ENCODE measurements around the gene HSF4. TPM values are rescaled to one million over a fixed set of nuclear protein-coding genes. Genes with fewer than 3 reads are reported as not detected.

Gene HSF4
- total RNA-seq, 4 donors from 2014 or later: 29.5 to 136 (median 76.6) TPM

GRCh38 chr16:67204076-67204475 lies 39.5 kb downstream of the HSF4 start:
- intact Hi-C loops (cut with DNase I; ENCODE audit: low total_unique reads) (no loop called here), in situ Hi-C loops (cut with MboI; ENCODE audit: low pct_ligation_motif_present in 1 of 4, low pct_unique_long_range_greater_than_20kb in 1 of 4, low sequenced_read_pairs in 3 of 4) (no loop called here)
- TF ChIP-seq POLR2AphosphoS5 (IDR thresholded peaks at IDR 0.05): no peak
- TF ChIP-seq POLR2A (IDR thresholded peaks at IDR 0.05): no peak
- TF ChIP-seq EP300 (IDR thresholded peaks at IDR 0.05; ENCODE audit: low read depth): no peak
- no peak for TF ChIP-seq CTCF (IDR thresholded peaks at IDR 0.05)
- Histone ChIP-seq H3K27ac (no peak overlapping the region), H3K4me1 (peaks cover 0 to 7% (median 3%) of the 10 kb centered on the region in 4 donors), H3K36me3 (peaks cover 0 to 19% (median 0%) of the 10 kb centered on the region in 4 donors), H3K27me3 (no peaks in the 10 kb centered on the region), H3K4me3 (no peak overlapping the region), H3K9me3 (no peaks in the 10 kb centered on the region)
- no peak for DNase-seq
- WGBS, 2 donors (ENCODE audit: low coverage in 1 of 2): 85% methylated on average over 4 of the region's 4 CpGs; no CpG with 5 or more reads in 1 of the 2 donors

- no peak overlapping the region for H3K4me3 ChIP-seq
- TF ChIP-seq EP300 (IDR thresholded peaks at IDR 0.05; ENCODE audit: low read depth) (no peak), CTCF (IDR thresholded peaks at IDR 0.05) (no peak), POLR2A (IDR thresholded peaks at IDR 0.05) (no peak), POLR2AphosphoS5 (IDR thresholded peaks at IDR 0.05) (no peak)
- DNase-seq: no peak
- no peak overlapping the region for H3K27ac ChIP-seq
- H3K4me1 ChIP-seq: no peaks in the 10 kb centered on the region
- H3K9me3 ChIP-seq: no peaks in the 10 kb centered on the region
- 89 to 98% methylated on average over 4 to 8 of the region's 8 CpGs for WGBS, 2 donors (ENCODE audit: low coverage in 1 of 2)
- in situ Hi-C loops (cut with MboI; ENCODE audit: low pct_ligation_motif_present in 1 of 4, low pct_unique_long_range_greater_than_20kb in 1 of 4, low sequenced_read_pairs in 3 of 4) (no loop called here), intact Hi-C loops (cut with DNase I; ENCODE audit: low total_unique reads) (no loop called here)
- no peaks in the 10 kb centered on the region for H3K27me3 ChIP-seq
- peaks cover 0 to 18% (median 0%) of the 10 kb centered on the region in 4 donors for H3K36me3 ChIP-seq
Measured at GRCh38 chr16:67206129-67206837, 41.7 kb downstream of the HSF4 start.

- intact Hi-C loops (cut with DNase I; ENCODE audit: low total_unique reads) (no loop called here), in situ Hi-C loops (cut with MboI; ENCODE audit: low pct_ligation_motif_present in 1 of 4, low pct_unique_long_range_greater_than_20kb in 1 of 4, low sequenced_read_pairs in 3 of 4) (no loop called here)
- Histone ChIP-seq H3K27ac (no peak overlapping the region), H3K27me3 (no peaks in the 10 kb centered on the region), H3K4me1 (no peaks in the 10 kb centered on the region), H3K4me3 (no peak overlapping the region), H3K36me3 (peaks cover 0 to 13% (median 0%) of the 10 kb centered on the region in 4 donors), H3K9me3 (no peaks in the 10 kb centered on the region)
- no peak for TF ChIP-seq POLR2AphosphoS5 (IDR thresholded peaks at IDR 0.05)
- no peak for TF ChIP-seq CTCF (IDR thresholded peaks at IDR 0.05)
- no peak for TF ChIP-seq POLR2A (IDR thresholded peaks at IDR 0.05)
- no peak for TF ChIP-seq EP300 (IDR thresholded peaks at IDR 0.05; ENCODE audit: low read depth)
- 91% methylated on average over 3 of the region's 3 CpGs; no CpG with 5 or more reads in 1 of the 2 donors for WGBS, 2 donors (ENCODE audit: low coverage in 1 of 2)
- DNase-seq: no peak
Measured at GRCh38 chr16:67206838-67207248, 42.3 kb downstream of the HSF4 start.

- H3K36me3 ChIP-seq: peaks cover 0 to 6% (median 0%) of the 10 kb centered on the region in 4 donors
- H3K9me3 ChIP-seq: no peaks in the 10 kb centered on the region
- DNase-seq: no peak
- no peak overlapping the region for H3K27ac ChIP-seq
- TF ChIP-seq EP300 (IDR thresholded peaks at IDR 0.05; ENCODE audit: low read depth) (no peak), CTCF (IDR thresholded peaks at IDR 0.05) (no peak)
- in situ Hi-C loops (cut with MboI; ENCODE audit: low pct_ligation_motif_present in 1 of 4, low pct_unique_long_range_greater_than_20kb in 1 of 4, low sequenced_read_pairs in 3 of 4) (no loop called here), intact Hi-C loops (cut with DNase I; ENCODE audit: low total_unique reads) (no loop called here)
- H3K27me3 ChIP-seq: no peaks in the 10 kb centered on the region
- no peak overlapping the region for H3K4me3 ChIP-seq
- H3K4me1 ChIP-seq: no peaks in the 10 kb centered on the region
- 67% methylated on average over 19 of the region's 21 CpGs; no CpG with 5 or more reads in 1 of the 2 donors for WGBS, 2 donors (ENCODE audit: low coverage in 1 of 2)
Measured at GRCh38 chr16:67207249-67208091, 42.9 kb downstream of the HSF4 start.

All from transverse colon (tissue), 4 donors.